ENCODE measurements around the gene SPRR2D.
"Not testable (repeated sequence)": the region's sequence is repeated elsewhere in the genome, so short reads cannot be mapped to it uniquely, and the experiment has no call there.

SPRR2D gene

GRCh38 chr1:153040950-153041631 is at the start of gene SPRR2D:
TSS of gene SPRR2D (minus strand) at chr1:153041120. CDS start at chr1:153040346, 774 bp downstream.
- no peak for DNase-seq (ENCODE audit: low read depth in 3 of 3)

- no peak for DNase-seq (ENCODE audit: low read depth in 3 of 3)
These were observed 46.7 kb upstream of the SPRR2D start for GRCh38 chr1:153087652-153088051.

GRCh38 chr1:153081736-153082135 is 40.8 kb upstream of the SPRR2D start:
- DNase-seq (ENCODE audit: low read depth in 3 of 3): no peak

GRCh38 chr1:153072806-153073726 is 32.1 kb upstream of the SPRR2D start:
- DNase-seq (ENCODE audit: low read depth in 3 of 3): no peak

- DNase-seq (ENCODE audit: low read depth in 3 of 3): no peak
These were observed 30.6 kb upstream of the SPRR2D start, which contains the start of gene SPRR2B for GRCh38 chr1:153071511-153071910. TSS of gene SPRR2B (minus strand) at chr1:153071611. CDS start at chr1:153070839, 772 bp downstream.

- DNase-seq (ENCODE audit: low read depth in 3 of 3): no peak
These were observed 29.3 kb upstream of the SPRR2D start for GRCh38 chr1:153070243-153070642.

GRCh38 chr1:153058826-153059784 is 18.2 kb upstream of the SPRR2D start:
- no peak for DNase-seq (ENCODE audit: low read depth in 3 of 3)

GRCh38 chr1:153058154-153058553 is 17.2 kb upstream of the SPRR2D start:
- no peak for DNase-seq (ENCODE audit: low read depth in 3 of 3)

GRCh38 chr1:153057375-153057774 is 16.5 kb upstream of the SPRR2D start, which contains the start of gene SPRR2A:
TSS of gene SPRR2A (minus strand) at chr1:153057512. CDS start at chr1:153056735, 777 bp downstream.
- DNase-seq (ENCODE audit: low read depth in 3 of 3): no peak

GRCh38 chr1:153056111-153056510 is 15.2 kb upstream of the SPRR2D start:
- not testable (repeated sequence) for DNase-seq (ENCODE audit: low read depth in 3 of 3)

GRCh38 chr1:153049211-153049610 is 8.3 kb upstream of the SPRR2D start:
- DNase-seq (ENCODE audit: low read depth in 3 of 3): no peak

- DNase-seq (ENCODE audit: low read depth in 3 of 3): no peak
These were observed 5.7 kb downstream of the SPRR2D start for GRCh38 chr1:153035211-153035610.

- DNase-seq (ENCODE audit: low read depth in 3 of 3): no peak
These were observed 8.1 kb downstream of the SPRR2D start for GRCh38 chr1:153032677-153033308.

GRCh38 chr1:153032073-153032472 is 8.8 kb downstream of the SPRR2D start:
- DNase-seq (ENCODE audit: low read depth in 3 of 3): no peak

GRCh38 chr1:153030895-153031294 is 10.0 kb downstream of the SPRR2D start, which contains the start of gene SPRR1B:
TSS of gene SPRR1B (plus strand) at chr1:153031203. CDS start at chr1:153032346, 1,143 bp downstream.
- DNase-seq (ENCODE audit: low read depth in 3 of 3): no peak

- DNase-seq (ENCODE audit: low read depth in 3 of 3): no peak
These were observed 12.2 kb downstream of the SPRR2D start for GRCh38 chr1:153028766-153029165.

GRCh38 chr1:153025797-153026196 is 15.1 kb downstream of the SPRR2D start:
- DNase-seq (ENCODE audit: low read depth in 3 of 3): no peak

GRCh38 chr1:153024413-153024812 is 16.5 kb downstream of the SPRR2D start:
- DNase-seq (ENCODE audit: low read depth in 3 of 3): no peak

- DNase-seq (ENCODE audit: low read depth in 3 of 3): no peak
These were observed 17.8 kb downstream of the SPRR2D start for GRCh38 chr1:153023109-153023508.

- DNase-seq (ENCODE audit: low read depth in 3 of 3): not testable (repeated sequence)
These were observed 18.6 kb downstream of the SPRR2D start for GRCh38 chr1:153022340-153022739.

GRCh38 chr1:153021829-153022228 is 19.1 kb downstream of the SPRR2D start:
- not testable (repeated sequence) for DNase-seq (ENCODE audit: low read depth in 3 of 3)

Measured in stimulated activated CD4-positive, alpha-beta T cell treated with anti-CD3 and anti-CD28 coated beads, TNF-alpha, amount 100 ng/mL, for 48 hours (primary cell).